GM23338 (cell line): ENCODE measurements around the gene IL22RA2. TPM values are rescaled to one million over a fixed set of nuclear protein-coding genes. Genes with fewer than 3 reads are reported as not detected.

Source experiments
- ATAC-seq: fragments of 200-7000 bp; cut with Tn5 transposase; 3 replicates; pipeline ENCODE4 v1.9.1; 2020
- DNase-seq: peaks from one replicate; pipeline ENCODE4 v3.0.0-alpha.2; 2015; ENCODE audit warnings: low spot score
- H2AFZ ChIP-seq: fragments of 200-600 bp; sonication (generic); 2 replicates; pipeline ENCODE4 v1.8.0; 2016; ENCODE audit warnings: antibody characterized with exemption, mild to moderate bottlenecking, moderate library complexity
- H3F3A ChIP-seq: fragments of 200-600 bp; sonication (generic); replicated peaks from 2 replicates; pipeline ENCODE4 v1.8.0; 2017; ENCODE audit warnings: antibody characterized with exemption, mixed run types, low read depth
- H3K27ac ChIP-seq: fragments of 200-600 bp; sonication (generic); 2 replicates; pipeline ENCODE4 v1.6.1; 2016; ENCODE audit warnings: low read depth
- H3K27me3 ChIP-seq: fragments of 200-600 bp; sonication (generic); 2 replicates; pipeline ENCODE4 v1.8.0; 2016; ENCODE audit warnings: mild to moderate bottlenecking, mixed run types, moderate library complexity; ENCODE audit not compliant: insufficient read depth
- H3K36me3 ChIP-seq: fragments of 200-600 bp; sonication (generic); 2 replicates; pipeline ENCODE4 v1.8.0; 2016; ENCODE audit warnings: mild to moderate bottlenecking; ENCODE audit not compliant: insufficient read depth
- H3K4me1 ChIP-seq: fragments of 200-600 bp; sonication (generic); 2 replicates; pipeline ENCODE4 v1.8.0; 2016; ENCODE audit warnings: mild to moderate bottlenecking, moderate library complexity; ENCODE audit not compliant: insufficient read depth
- H3K4me2 ChIP-seq: fragments of 200-600 bp; sonication (generic); 2 replicates; pipeline ENCODE4 v1.7.1; 2017; ENCODE audit warnings: mixed run types
- H3K4me3 ChIP-seq: fragments of 200-600 bp; sonication (generic); 2 replicates; pipeline ENCODE4 v1.6.1; 2016; ENCODE audit warnings: mixed run types
- H3K79me2 ChIP-seq: fragments of 200-600 bp; sonication (generic); replicated peaks from 2 replicates; pipeline ENCODE4 v1.8.0; 2017; ENCODE audit warnings: mild to moderate bottlenecking; ENCODE audit not compliant: insufficient read depth
- H3K9me2 ChIP-seq: fragments of 200-600 bp; sonication (generic); 2 replicates; pipeline ENCODE4 v1.8.0; 2017; ENCODE audit not compliant: insufficient read depth
- H4K20me1 ChIP-seq: fragments of 200-600 bp; sonication (generic); replicated peaks from 2 replicates; pipeline ENCODE4 v1.8.0; 2017; ENCODE audit warnings: mild to moderate bottlenecking; ENCODE audit not compliant: insufficient read depth
- H3K27ac Mint-ChIP-seq: 2 replicates; pipeline ENCODE4 v1.8.0; 2020; ENCODE audit warnings: inconsistent platforms, mild to moderate bottlenecking, moderate library complexity, mixed read lengths
- H3K27me3 Mint-ChIP-seq: 3 replicates; pipeline ENCODE4 v1.8.0; 2022; ENCODE audit warnings: low read depth, mild to moderate bottlenecking, moderate library complexity, mixed read lengths, inconsistent platforms; ENCODE audit not compliant: insufficient read depth, poor library complexity
- H3K36me3 Mint-ChIP-seq: 3 replicates; pipeline ENCODE4 v1.8.0; 2021; ENCODE audit warnings: low read depth, mild to moderate bottlenecking, inconsistent platforms, moderate library complexity, mixed read lengths
- H3K4me1 Mint-ChIP-seq: 3 replicates; pipeline ENCODE4 v1.8.0; 2020; ENCODE audit warnings: mild to moderate bottlenecking, inconsistent platforms, mixed read lengths
- H3K4me3 Mint-ChIP-seq: 3 replicates; pipeline ENCODE4 v1.8.0; 2021; ENCODE audit warnings: moderate library complexity, mild to moderate bottlenecking, inconsistent platforms, mixed read lengths
- H3K9me3 Mint-ChIP-seq: 3 replicates; pipeline ENCODE4 v1.8.0; 2020; ENCODE audit warnings: moderate library complexity, mild to moderate bottlenecking, inconsistent platforms, mixed read lengths
- CREB1 ChIP-seq: fragments of 250-450 bp; sonication (Bioruptor Pico); IDR thresholded peaks from 2 replicates; pipeline ENCODE4 v1.5.0; 2020; ENCODE audit warnings: low read depth, mild to moderate bottlenecking, moderate library complexity
- CTCF ChIP-seq, 2 experiments: fragments of 200-600 bp in 1 of 2; sonication (generic) in 1 of 2; conservative IDR thresholded peaks; 2 replicates each; pipeline versions ENCODE4 v1.5.1 to v1.6.1; 2016 to 2017; ENCODE audit warnings: antibody characterized with exemption in 2 of 2, low read depth in 2 of 2, mild to moderate bottlenecking in 2 of 2, moderate library complexity in 1 of 2
- EZH2 ChIP-seq: fragments of 200-600 bp; sonication (generic); IDR thresholded peaks from one replicate; pipeline ENCODE4 v1.8.0; 2017; ENCODE audit warnings: antibody characterized with exemption, mild to moderate bottlenecking, low read depth; ENCODE audit not compliant: unreplicated experiment
- JUNB ChIP-seq: IDR thresholded peaks from one replicate; pipeline ENCODE4 v1.6.1; 2016; ENCODE audit warnings: antibody characterized with exemption; ENCODE audit not compliant: unreplicated experiment
- NANOG ChIP-seq: IDR thresholded peaks from 2 replicates; pipeline ENCODE4 v1.6.1; 2016; ENCODE audit warnings: antibody characterized with exemption, borderline replicate concordance
- POLR2AphosphoS5 ChIP-seq: IDR thresholded peaks from 2 replicates; pipeline ENCODE4 v1.6.1; 2016; ENCODE audit warnings: antibody characterized with exemption, low read depth
- STAT1 ChIP-seq: IDR thresholded peaks from one replicate; pipeline ENCODE4 v1.6.1; 2016; ENCODE audit warnings: antibody characterized with exemption; ENCODE audit not compliant: unreplicated experiment
- ZNF114 ChIP-seq: fragments of 250-450 bp; sonication (Bioruptor Pico); IDR thresholded peaks from 2 replicates; pipeline ENCODE4 v1.5.0; 2020; ENCODE audit warnings: mild to moderate bottlenecking, moderate library complexity
- ZNF331 ChIP-seq: fragments of 250-450 bp; sonication (Bioruptor Pico); IDR thresholded peaks from 2 replicates; pipeline ENCODE4 v1.5.0; 2020; ENCODE audit warnings: low read depth, mild to moderate bottlenecking, moderate library complexity
- polyA plus RNA-seq: library from polyadenylated mRNA; unstranded; fragments of >200 nt; fragmentation: Nextera tagmentation; extraction: Ambion mirVana; gene quantifications from 2 replicates; pipeline ENCODE4 v1.2.1, GENCODE V29; 2016
- total RNA-seq: library from RNA; depleted of rRNA; stranded (reverse); fragments of >200 nt; shearing (Covaris generic); gene quantifications from 2 replicates; pipeline ENCODE4 v1.2.3, GENCODE V29; 2014
- TF ChIP-seq, protein P1 (sequence below): IDR thresholded peaks from 2 replicates; pipeline ENCODE4 v1.6.1; 2016; ENCODE audit warnings: antibody characterized with exemption
- TF ChIP-seq, protein P2 (sequence below): IDR thresholded peaks from one replicate; pipeline ENCODE4 v1.6.1; 2018; ENCODE audit warnings: antibody characterized with exemption; ENCODE audit not compliant: unreplicated experiment

Gene IL22RA2
- total and polyA plus RNA-seq, 2 experiments from 2014 or later = not detected

DNA sequence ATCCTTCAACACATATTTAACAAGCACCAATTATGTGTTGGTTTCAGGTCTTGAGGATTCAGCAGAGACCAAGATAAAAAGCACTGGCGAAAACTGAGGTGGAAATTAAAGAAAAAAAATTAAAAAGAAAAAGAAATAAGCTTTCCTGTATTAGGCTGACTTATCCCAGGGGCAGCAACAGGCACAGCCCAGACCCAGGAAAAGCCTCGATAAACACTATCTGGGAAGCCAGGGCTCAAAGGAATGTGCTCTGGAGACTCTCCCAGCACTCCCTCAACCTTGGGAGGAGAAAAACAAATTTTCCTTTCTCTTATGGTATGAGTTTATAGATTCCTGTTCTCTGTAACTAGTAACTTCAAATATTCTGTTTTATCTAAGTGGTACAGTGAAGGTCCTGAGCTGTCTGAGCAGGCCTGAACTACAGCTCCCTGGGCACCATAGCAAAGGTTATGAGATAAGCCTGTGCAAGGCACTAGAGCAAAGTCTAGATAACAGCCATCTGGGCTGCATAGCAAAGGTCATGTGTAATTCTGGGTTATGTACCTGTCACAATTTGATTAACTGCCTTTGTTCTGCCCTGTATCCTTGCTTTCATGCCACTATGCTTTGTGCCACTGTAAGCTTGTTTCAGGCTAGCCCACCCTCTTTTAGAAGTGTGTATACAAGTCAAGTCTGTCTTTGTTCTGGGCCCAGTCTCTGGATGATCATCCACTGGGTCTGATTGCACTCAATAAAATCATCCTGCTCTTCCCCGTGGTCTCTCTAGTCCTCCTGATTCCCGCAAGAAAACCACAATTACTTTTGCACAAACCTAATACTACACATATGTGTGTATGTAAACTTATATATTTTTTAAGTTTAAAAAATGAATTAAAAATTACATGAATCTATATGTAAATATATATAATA, 54.0 kb downstream of the IL22RA2 start:
- H3K36me3 Mint-ChIP-seq = peaks cover 27% of the 10 kb centered on the region

GRCh38 chr6:137117581-137117980, 55.9 kb downstream of the IL22RA2 start:
- no peaks in the 10 kb centered on the region; the same call in 1 of the 2 replicates for H3K36me3 ChIP-seq
- DNase-seq = no peak
- H3K4me2 ChIP-seq = no peak overlapping the region
- no peaks in the 10 kb centered on the region for H4K20me1 ChIP-seq
- H3K27ac Mint-ChIP-seq = no peak overlapping the region
- H3K9me2 ChIP-seq = no peaks in the 10 kb centered on the region
- peaks cover 50% of the 10 kb centered on the region for H3K9me3 Mint-ChIP-seq
- ATAC-seq = no peak
- no peaks in the 10 kb centered on the region for H3K4me1 ChIP-seq
- H3K79me2 ChIP-seq = no peaks in the 10 kb centered on the region
- H2AFZ ChIP-seq = no peak overlapping the region
- no peaks in the 10 kb centered on the region for H3K4me1 Mint-ChIP-seq
- H3K27me3 Mint-ChIP-seq = peaks cover 7% of the 10 kb centered on the region
- H3K4me3 Mint-ChIP-seq = no peak overlapping the region
- no peaks in the 10 kb centered on the region for H3K27me3 ChIP-seq
- H3K36me3 Mint-ChIP-seq = peaks cover 27% of the 10 kb centered on the region
- H3F3A ChIP-seq = no peaks in the 10 kb centered on the region
- no peak overlapping the region for H3K27ac ChIP-seq
- no peak overlapping the region for H3K4me3 ChIP-seq
- TF ChIP-seq POLR2AphosphoS5 (no peak), CREB1 (CRISPR knock-in tag) (no peak), EZH2 (no peak), ZNF331 (CRISPR knock-in tag) (no peak), JUNB (no peak), CTCF (conservative IDR thresholded peaks at IDR 0.05; ENCODE audit: low read depth in 2 of 2) (no peak), NANOG (no peak), ZNF114 (no peak), STAT1 (no peak)
- TF ChIP-seq, protein P1, sequence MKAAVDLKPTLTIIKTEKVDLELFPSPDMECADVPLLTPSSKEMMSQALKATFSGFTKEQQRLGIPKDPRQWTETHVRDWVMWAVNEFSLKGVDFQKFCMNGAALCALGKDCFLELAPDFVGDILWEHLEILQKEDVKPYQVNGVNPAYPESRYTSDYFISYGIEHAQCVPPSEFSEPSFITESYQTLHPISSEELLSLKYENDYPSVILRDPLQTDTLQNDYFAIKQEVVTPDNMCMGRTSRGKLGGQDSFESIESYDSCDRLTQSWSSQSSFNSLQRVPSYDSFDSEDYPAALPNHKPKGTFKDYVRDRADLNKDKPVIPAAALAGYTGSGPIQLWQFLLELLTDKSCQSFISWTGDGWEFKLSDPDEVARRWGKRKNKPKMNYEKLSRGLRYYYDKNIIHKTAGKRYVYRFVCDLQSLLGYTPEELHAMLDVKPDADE = no peak
- TF ChIP-seq, protein P2, sequence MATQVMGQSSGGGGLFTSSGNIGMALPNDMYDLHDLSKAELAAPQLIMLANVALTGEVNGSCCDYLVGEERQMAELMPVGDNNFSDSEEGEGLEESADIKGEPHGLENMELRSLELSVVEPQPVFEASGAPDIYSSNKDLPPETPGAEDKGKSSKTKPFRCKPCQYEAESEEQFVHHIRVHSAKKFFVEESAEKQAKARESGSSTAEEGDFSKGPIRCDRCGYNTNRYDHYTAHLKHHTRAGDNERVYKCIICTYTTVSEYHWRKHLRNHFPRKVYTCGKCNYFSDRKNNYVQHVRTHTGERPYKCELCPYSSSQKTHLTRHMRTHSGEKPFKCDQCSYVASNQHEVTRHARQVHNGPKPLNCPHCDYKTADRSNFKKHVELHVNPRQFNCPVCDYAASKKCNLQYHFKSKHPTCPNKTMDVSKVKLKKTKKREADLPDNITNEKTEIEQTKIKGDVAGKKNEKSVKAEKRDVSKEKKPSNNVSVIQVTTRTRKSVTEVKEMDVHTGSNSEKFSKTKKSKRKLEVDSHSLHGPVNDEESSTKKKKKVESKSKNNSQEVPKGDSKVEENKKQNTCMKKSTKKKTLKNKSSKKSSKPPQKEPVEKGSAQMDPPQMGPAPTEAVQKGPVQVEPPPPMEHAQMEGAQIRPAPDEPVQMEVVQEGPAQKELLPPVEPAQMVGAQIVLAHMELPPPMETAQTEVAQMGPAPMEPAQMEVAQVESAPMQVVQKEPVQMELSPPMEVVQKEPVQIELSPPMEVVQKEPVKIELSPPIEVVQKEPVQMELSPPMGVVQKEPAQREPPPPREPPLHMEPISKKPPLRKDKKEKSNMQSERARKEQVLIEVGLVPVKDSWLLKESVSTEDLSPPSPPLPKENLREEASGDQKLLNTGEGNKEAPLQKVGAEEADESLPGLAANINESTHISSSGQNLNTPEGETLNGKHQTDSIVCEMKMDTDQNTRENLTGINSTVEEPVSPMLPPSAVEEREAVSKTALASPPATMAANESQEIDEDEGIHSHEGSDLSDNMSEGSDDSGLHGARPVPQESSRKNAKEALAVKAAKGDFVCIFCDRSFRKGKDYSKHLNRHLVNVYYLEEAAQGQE = no peak

More for the DNA sequence above, 54.0 kb downstream of the IL22RA2 start:
- DNase-seq (peak; percentile 14), ATAC-seq (no peak)
- H3K4me3 ChIP-seq = no peak overlapping the region
- no peak overlapping the region for H3K27ac Mint-ChIP-seq
- H3K27me3 Mint-ChIP-seq = peaks cover 7% of the 10 kb centered on the region
- H2AFZ ChIP-seq = no peak overlapping the region
- H3K4me1 Mint-ChIP-seq = no peaks in the 10 kb centered on the region
- H3K4me2 ChIP-seq = no peak overlapping the region
- H3K27me3 ChIP-seq = no peaks in the 10 kb centered on the region
- H3K36me3 ChIP-seq = no peaks in the 10 kb centered on the region
- peaks cover 52% of the 10 kb centered on the region for H3K9me3 Mint-ChIP-seq
- H3K4me3 Mint-ChIP-seq = no peak overlapping the region
- no peaks in the 10 kb centered on the region for H3K4me1 ChIP-seq
- 0 out of 2 replicates have a peak, but pooled peaks cover 6% of the 10 kb centered on the region for H3K9me2 ChIP-seq
- no peaks in the 10 kb centered on the region for H4K20me1 ChIP-seq
- no peak overlapping the region for H3K27ac ChIP-seq
- no peaks in the 10 kb centered on the region for H3F3A ChIP-seq
- no peaks in the 10 kb centered on the region for H3K79me2 ChIP-seq
- TF ChIP-seq ZNF331 (CRISPR knock-in tag) (peak; percentile 43), CREB1 (CRISPR knock-in tag) (no peak)
